ENCODE data around the gene AHSA1. TPM values are rescaled to one million over a fixed set of nuclear protein-coding genes. Genes with fewer than 3 reads are reported as not detected.

Gene AHSA1
- total RNA-seq, 1 donor from 2014 or later = 217 TPM

DNA sequence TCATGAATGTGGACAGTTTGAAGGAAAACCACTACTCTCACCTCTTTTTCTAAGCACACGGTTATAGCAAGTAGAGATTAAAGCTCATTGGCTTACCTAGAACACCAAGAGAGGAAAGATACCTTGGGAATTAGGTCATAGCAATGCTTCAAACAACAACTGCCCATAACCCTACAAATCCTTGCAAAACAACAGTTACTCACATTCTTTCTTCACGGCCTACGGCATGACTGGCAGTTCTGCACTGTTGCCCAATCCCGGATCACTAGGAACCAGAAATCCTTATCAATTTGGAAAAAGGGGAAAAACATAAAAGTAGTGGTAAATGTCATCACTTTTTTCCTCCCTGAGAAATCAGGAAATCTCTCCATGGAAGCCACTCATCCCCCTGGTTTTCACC, 50.4 kb downstream of the AHSA1 start:
- intact Hi-C loops (cut with micrococcal nuclease) = no loop called here

DNA sequence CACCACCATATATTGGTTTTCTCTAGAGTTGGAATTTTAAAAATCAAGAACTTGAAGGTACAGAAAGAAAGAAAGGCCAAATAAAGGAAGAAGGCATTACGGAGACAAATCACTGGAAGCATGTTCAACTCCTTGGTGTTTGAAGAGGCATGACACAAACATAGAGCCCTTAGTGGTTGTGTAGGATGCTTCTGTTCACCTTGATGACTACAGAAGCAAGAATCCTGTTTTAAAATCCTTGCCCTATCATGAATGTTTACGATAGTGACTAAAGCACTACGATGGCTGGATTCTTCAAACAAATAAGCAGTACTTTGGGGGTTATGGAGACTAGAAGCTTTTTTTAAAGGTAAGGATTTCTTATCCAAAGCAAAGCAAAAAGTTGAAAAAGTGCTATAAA, 51.0 kb downstream of the AHSA1 start:
- intact Hi-C loops (cut with micrococcal nuclease) = no loop called here

DNA sequence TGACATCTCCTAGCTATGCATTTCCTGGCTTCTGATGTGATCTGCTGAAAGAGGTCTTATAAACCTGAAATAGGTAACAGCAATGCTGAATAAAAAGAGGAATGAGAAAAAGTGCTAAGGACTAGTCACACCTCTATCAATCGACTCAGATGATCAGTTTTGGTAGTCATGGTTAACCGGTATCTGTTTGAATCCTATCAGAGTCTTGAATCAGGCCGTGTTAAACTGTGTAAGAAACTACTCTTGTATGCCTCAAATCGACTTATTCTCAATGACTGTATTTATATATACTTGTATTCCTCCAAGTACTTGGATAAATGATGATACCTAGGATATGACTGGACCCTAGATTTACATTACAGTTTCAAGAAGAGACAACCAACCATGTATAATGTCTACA, 51.5 kb downstream of the AHSA1 start:
- intact Hi-C loops (cut with micrococcal nuclease) = no loop called here

DNA sequence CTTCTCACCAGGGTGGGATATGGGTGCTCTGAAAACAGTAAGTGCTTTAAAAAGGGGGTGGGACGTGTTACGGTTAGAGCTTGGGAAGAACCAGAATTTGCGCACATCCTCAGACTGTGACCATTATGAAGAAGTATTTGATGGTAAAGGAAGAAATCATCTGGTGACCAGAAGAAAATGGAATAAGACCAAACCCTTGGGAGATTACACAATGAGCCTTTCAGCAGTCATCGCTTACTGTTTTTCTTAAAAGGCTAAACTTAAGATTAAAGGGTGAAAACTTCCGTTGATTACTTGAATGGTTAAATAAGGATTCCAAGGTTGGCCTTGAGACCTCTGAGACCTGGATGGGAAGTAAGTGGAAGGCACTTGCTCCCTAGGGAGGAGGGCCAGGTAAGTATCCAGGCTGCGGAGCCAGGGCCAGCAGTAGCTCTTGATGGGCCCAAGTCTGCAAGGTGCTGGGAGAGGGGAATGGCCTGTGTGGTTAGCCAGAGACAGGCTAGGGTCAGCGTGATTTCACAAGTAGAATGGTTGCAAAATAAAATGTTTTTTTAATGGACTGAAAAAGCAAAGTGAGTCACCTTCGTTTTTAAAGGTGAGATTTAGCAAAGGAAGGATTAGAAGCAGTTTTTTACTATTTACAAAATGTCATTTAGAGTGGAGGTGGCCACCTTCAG, 53.7 kb downstream of the AHSA1 start:
- intact Hi-C loops (cut with micrococcal nuclease) = no loop called here

DNA sequence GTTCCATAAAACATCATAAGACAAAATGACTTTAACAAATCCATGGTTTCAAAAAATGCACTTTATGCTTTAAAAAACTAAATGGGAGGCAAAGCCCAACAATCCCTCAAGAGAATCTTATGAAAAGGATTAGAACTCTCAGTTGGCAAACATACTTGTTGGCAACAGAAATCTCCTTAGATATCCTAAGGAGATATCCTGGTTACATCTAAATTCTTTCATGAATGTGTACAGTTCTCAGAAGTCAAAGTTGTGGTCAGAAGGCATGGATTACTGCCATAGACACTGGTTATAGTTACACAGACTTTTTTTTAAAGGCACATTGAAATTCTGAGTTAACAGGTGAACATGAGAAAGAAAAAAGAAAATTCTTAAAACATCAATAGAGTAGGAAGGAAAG, 58.2 kb downstream of the AHSA1 start:
- intact Hi-C loops (cut with micrococcal nuclease) = no loop called here

Other genes starting within 250 kb of the AHSA1 start
- gene NGB, start 186.9 kb upstream of the AHSA1 start, total RNA-seq = not detected in 2 replicates
- 15.7 and 16.3 TPM in 2 replicates for gene POMT2, start 137.2 kb upstream of the AHSA1 start, total RNA-seq
- gene GSTZ1, start 137.1 kb upstream of the AHSA1 start, total RNA-seq = 10.1 and 10.2 TPM in 2 replicates
- 19.6 and 19.9 TPM in 2 replicates for gene TMED8, start 81.0 kb upstream of the AHSA1 start, total RNA-seq
- gene SAMD15, start 80.7 kb upstream of the AHSA1 start, total RNA-seq = 0.07 and 0.23 TPM in 2 replicates
- gene NOXRED1, start 34.6 kb upstream of the AHSA1 start, total RNA-seq = 0.27 and 0.30 TPM in 2 replicates
- 17.1 and 18.8 TPM in 2 replicates for gene VIPAS39, start 492 bp upstream of the AHSA1 start, total RNA-seq
- gene ISM2, start 40.7 kb downstream of the AHSA1 start, total RNA-seq = 0.18 TPM in 1 of 2 replicates, not detected in the other
- gene SPTLC2, start 158.5 kb downstream of the AHSA1 start, total RNA-seq = 48.4 and 51.6 TPM in 2 replicates
- gene ALKBH1, start 249.9 kb downstream of the AHSA1 start, total RNA-seq = 13.5 and 14.1 TPM in 2 replicates